GM18517 (cell line): ENCODE measurements around the gene CLOCK.

ENCODE experiments used
- ATAC-seq: cut with Tn5 transposase; IDR thresholded peaks from one replicate; pipeline ENCODE4 v1.9.1; 2021; ENCODE audit warnings: mild to moderate bottlenecking, moderate library complexity; ENCODE audit not compliant: unreplicated experiment

Gene CLOCK

DNA sequence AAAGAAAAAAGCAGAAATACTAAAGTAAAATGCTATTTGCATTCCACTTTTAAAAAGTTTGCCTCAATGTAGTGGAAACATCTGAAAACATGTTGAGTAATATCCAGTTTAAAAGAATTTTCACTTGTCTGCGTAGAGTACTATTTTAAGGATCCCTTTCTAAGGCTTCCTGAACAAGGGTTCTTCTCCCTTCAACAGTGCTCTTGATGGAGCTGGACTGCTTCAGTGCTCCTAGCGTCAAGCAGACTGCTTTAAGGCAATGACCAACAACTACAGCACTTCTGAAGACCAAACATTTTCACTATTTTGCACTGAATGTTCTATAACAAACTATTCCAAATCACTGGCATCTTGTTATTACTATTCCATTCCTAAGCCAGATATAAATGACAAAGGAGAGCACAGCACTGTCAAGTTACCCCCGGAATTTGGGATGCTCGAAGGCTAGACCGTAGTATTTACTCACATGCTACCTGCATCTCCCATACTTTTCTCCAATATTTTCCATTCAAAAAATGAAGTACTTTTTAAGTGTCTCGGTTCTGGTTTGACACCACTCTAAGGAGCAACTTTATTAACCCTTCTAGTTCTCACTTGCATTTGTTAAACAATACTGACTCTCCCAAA is 114.9 kb downstream of the CLOCK start:
- no peak for ATAC-seq

DNA sequence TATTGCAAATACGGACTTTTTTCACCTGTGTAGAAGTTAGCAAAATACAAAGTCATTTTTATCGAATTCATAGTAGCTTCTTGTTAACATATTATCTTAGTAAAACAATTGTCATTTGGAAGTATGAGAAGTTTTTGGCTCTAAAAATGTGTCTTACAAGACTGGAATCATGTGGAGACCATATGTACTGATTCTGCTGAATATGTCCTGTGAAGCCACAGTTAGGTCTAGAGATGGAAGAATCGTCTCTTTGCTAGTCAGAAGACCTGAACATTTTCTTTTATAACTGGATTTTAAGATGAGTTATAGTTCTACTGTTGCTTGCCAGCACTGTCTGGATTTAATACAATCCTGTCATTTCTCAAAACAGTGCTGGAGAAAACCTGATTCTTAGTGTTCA is 121.9 kb downstream of the CLOCK start:
- no peak for ATAC-seq

DNA sequence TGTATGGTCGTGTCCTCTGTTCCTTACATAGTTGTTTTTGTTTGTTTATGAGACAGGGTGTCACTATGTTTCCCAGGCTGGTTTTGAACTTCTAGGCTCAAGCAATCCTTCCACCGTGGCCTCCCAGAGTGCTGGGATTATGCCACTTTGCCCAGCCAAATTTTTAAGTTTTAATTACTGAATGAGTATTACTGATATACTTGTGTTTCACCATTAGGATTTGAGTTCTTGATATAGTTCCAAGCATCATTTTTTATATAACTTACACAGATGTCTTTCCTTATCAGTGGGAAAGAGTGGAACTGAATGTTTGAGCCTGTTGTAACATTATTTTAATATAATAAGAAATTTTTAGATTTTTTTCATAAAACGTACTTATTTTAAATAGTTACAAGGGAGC is 130.5 kb downstream of the CLOCK start:
- no peak for ATAC-seq

DNA sequence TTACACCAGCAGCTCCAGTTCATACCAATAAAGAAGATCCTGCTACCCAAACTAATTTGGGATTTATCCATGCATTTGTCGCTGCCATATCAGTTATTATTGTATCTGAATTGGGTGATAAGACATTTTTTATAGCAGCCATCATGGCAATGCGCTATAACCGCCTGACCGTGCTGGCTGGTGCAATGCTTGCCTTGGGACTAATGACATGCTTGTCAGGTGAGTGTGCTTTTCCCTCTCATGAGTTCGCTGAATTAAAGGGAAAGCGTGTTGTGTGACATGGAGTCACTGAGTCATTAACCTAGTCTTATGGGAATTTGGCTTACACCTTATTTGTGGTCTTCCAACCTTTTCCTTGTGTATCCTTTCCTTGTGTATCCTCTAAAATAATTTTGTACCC is 135.1 kb downstream of the CLOCK start:
- no peak for ATAC-seq

DNA sequence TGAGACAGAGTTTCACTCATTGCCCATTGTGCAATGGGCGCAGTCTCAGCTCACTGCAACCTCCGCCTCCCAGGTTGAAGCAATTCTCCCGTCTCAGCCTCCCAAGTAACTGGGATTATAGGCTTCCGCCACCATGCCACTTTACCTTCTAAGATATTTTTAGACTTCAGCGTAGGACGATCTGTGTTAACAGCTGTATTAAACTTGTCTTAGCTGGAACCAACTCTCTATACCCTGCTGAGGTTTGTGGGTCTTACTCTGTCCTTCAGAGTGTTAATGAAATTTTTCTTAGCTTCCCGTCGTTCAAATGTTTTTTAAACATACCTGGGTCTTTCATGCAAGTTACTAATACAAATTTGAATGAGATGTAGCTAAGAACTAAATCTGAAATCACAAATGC is 136.3 kb downstream of the CLOCK start:
- no peak for ATAC-seq

DNA sequence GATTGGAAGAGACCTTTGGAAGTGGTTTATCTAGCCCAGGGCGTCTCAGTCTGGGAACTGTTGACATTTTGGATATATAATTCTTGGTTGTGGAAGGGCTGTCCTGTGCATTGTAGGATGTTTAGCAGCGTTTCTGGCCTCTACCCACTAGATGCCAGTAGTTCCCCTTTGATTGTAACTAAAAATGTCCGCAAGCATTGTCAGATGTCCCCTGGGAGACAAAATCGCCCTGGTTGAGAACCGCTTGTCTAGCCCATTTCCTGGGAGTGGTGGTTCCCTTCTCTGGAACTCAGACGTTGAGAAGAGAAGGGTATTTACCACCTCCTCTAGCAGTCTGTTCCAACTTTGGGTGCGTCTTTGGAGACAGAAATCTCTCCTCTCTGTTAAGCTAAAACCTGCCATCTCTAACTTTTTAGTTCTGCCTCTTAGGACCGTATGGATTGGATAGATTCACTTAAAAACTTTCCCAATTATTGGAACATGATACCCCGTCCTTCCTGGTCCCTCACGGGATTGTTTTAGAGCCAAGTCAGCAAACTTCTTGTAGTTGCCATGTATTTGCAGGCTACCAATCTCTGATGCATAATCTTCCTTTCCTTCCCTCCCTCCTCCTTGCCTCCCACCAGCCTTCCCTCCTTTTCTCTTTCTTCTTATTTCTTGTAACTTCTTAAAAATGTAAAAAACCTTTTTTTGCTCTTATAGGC is 137.1 kb downstream of the CLOCK start:
- ATAC-seq, result peak; percentile 75

DNA sequence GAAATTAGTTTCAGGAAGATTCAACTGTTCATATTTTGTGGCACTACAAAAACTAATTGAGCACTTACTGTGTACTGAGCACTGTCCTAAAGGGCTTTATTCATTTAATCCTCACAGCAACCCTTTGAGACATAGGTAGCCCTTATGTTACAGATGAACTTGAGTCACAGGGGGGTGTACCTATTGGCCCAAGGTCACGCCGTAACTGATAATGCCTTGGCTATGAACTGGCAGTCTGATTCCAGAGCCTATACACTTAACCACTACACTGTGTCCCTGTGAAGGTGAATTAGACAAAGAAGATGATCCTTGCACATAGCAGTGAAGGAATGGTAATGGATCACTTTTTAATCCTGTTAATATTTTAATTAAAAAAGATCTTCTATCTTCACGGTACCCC is 138.9 kb downstream of the CLOCK start:
- ATAC-seq, result no peak

DNA sequence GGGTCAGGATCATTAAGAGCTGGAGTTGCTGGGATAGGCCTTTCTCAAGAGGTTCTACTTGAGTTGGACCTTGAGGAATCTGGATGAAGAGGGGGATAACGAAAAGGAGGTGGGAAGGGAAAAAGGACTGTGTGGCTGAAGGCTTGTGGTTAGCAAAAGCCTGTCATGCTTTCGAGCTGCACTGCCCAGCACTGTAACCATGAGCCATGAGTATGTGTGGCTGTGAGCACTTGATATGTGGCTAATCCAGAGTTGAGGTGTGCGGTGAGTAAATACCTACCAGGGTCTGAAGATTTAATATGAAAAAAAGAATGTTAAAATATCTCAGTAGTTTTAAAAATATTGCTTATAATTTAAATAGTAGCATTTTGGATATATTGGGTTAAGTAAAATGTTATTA is 139.6 kb downstream of the CLOCK start:
- no peak for ATAC-seq

DNA sequence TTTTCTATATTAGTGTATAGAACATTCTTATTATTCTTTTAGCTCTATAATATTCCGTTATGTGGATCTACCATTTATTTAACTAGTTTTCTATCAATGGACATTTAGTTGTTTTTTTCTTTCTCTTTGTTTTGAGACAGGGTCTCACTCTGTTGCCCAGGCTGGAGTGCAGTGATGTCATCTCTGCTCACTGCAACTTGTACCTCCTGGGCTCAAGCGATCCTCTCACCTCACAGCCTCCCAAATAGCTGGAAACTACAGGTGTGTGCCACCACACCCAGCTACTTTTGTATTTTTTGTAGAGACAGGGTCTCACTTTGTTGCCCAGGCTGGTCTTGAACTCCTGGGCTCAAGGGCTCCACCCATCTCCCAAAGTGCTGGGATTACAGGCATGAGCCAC is 140.2 kb downstream of the CLOCK start:
- ATAC-seq, result no peak

DNA sequence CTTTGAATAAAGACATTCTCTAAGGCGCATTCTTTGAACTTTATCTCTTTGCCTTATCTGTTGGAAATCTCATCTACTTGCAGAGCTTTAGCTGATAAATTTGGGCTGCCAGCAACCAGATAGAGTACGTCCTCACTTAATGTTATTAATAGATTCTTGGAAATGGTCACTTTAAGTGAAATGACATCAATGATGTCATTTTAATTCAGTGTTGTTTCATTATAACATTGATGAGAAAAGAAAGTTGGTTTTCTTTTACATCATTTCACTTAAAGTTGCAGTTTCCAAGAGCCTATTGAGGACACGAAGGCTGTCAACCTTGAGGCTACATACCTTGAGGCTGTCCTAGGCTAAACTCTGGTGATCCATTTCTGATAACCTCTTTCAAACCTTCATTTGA is 141.6 kb downstream of the CLOCK start:
- no peak for ATAC-seq

DNA sequence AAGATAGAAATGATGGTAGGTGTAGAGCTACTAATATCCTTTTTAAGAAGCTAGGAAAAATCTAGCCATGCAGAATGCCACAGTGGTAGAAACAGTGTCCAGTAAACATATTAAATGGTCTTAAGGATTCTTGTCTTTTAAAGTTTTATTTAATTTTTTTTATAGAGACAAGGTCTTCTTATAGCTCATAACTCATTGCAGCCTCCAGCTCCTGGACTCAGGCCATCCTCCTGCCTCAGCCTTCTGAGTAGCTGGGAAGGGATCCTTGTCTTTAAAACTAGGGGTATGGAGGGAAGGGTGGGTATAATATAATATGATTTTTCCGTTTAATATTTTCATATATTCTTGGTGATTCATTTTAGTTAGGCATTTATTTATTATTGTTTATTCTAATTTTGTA is 147.1 kb downstream of the CLOCK start:
- no peak for ATAC-seq

DNA sequence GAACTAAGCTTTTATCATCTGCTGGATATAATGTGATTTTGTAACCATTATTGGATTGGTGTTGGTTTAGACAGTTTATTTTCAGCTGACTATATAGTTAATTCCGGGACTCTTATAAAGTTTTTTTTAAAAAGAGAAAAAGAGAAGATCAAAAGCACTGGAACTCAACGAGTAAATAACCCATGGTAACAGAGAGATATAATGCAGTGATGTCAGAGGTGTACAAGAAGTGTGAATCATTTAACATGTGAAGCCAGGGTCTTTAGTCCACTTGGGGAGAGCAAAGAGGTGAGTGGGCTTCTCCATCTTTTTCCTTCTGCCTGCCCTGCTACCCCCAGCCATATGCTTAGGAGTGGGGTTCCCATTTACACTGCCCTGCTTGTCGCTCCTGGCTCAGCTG is 147.7 kb downstream of the CLOCK start:
- no peak for ATAC-seq

DNA sequence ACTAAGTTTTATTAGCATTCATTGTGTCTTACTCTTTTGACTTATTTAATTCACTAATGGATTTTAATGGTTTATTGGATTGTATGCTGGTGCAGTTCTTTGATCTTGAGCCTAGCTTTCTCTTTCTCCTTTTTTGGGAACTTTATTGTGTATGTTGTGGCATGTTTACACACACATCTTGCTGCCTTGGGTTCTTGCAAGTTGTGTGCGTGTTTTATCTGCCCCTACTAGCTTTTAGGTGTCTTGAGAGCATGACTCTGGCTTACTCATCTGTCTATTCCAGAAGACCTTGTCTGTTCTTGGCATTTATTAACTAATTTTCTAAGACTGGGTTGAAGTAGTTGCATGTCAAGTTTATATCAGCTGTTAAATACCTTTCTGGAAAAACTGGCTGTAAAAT is 148.2 kb downstream of the CLOCK start:
- ATAC-seq, result no peak

DNA sequence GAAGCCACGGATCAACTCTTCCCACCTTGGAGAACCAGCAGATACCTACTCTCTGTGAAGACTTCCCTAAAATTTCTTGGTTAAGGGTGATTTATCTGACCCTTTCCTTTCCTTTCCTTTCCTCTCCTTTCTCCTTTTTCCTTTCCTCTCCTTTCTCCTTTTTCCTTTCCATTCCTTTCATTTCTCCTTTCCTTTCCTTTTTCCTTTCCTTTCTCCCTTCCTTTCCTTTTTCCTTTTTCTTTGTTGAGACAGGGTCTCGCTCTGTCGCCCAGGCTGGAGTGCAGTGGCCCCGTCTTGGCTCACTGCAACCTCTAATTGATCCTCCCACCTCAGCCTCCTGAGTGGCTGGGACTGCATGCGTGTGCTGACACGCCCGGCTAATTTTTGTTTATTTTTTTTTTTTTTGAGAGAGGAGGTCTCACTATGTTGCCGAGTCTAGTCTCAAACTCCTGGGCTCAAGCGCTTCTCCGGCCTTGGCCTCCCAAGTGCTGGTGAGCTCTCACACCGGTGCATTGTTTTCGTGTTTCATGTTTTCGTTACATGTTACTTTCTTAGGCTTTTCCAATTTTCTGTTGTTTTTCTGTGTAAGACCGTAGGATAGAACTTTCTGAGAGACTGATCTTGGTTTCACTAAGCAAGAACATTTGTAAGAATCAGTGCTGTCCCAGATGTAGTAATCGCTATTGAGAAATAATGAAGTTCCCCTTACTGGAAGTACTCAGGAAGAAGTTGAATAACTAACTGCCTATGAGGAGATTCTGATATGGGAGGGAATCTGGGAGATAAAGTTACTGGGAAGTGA is 149.0 kb downstream of the CLOCK start:
- ATAC-seq, result no peak

DNA sequence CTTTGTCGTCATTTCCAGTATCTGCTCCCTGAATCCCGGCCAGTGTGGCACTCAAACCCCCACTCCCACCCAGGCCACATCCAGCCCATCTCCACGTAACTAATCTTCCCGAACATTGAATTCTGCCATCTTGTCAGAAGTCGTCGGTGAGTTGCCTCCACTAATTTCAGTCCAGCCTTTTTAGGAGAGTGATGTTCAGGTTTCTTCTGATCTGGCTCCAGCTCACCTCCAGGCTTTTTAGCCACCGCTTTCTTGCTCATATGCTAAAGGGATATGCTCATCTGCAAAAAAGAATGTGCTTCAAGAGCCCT is 149.6 kb downstream of the CLOCK start:
- no peak for ATAC-seq

DNA sequence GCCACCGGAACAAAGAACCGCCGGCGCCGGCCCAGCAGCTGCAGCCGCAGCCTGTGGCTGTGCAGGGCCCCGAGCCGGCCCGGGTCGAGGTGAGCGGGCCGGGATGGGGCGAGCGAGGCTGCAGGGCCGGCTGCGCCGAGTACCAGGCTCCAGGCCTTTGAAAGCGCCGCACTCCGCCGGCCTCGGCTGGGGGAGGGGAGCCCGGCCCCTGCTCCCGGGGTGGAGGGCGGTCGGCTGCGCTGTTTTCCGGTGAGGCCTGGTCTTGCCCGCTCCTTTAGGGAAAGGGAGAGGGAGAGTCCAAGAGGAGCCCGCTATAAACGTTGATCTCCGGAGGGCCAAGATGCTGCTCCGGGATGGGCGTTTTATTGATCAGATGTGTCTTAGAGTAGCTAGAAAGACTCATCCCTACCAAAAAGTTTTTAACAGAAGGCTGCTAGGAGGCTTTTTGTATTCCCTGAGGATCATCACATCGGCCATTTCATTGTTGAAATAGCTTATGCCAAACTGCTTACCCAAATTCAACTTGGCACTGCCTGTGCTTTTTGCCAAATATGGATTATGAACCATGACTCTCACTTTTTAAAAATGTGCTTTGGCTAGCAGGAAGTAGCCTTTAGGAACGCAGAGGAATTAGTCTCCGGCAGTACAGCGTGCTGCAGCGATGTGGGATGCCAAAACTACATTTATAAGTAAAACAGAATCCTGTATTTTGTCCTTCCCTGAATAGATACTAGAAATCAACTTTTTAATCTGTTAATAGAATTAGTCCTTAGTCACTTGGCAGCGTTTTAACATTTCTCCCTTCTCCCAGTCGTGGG is 150.2 kb downstream of the CLOCK start:
- peak; percentile 21 for ATAC-seq

DNA sequence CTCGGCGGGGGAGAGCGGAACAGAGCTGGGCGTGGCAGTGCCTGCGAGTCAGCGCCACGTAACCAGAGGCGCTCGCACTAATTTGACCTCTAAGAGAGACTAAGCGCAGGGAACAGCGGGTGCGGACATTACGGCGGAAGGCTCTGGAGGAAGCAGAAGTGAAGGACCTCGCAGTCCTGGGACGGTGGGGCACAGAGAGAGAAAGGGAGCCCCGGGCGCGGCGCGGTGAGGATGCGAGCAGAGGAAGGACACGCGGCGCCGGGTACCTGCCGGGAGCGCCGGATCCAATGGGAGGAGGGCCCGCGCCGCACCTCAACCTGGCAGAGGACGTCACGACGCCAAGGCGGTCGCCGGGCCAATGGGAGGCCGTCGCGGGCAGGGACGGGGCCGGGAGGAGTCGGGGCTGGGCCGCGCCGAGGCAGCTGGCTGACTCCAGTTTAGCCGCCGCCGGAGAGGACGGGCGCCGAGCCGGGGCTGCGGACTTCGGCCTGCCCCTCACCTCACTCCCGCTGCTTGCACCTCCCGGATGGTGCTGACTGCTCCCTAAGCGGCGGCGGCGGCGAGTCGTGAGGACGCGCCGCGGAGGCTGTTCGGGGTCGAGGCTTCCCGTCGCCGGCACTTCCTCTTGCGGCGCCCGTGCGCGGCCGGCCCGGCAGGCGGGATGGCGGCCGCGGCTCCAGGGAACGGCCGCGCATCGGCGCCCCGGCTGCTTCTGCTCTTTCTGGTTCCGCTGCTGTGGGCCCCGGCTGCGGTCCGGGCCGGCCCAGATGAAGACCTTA is 151.0 kb downstream of the CLOCK start, which contains the start of gene TMEM165:
Gene TMEM165 (plus strand): TSS at position 429 of the 779 bp plus-strand sequence. CDS start 233 bp downstream, at position 662.
- peak; percentile 86 for ATAC-seq

DNA sequence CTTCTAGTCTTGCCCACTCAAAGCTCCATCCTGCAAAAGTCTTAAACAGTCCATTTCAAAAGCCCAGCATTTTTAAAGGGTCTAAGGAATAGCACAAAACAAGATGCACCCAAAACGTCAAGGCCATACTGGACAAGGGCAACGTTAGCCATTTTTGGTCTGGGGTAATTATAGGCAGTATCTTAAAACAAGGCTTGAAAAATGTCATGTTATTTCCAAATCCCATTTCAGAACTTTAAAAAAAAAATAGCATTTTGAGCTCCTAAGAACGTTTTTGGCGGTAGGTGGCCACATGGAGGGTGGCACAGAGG is 151.5 kb downstream of the CLOCK start:
- peak; percentile 4 for ATAC-seq

DNA sequence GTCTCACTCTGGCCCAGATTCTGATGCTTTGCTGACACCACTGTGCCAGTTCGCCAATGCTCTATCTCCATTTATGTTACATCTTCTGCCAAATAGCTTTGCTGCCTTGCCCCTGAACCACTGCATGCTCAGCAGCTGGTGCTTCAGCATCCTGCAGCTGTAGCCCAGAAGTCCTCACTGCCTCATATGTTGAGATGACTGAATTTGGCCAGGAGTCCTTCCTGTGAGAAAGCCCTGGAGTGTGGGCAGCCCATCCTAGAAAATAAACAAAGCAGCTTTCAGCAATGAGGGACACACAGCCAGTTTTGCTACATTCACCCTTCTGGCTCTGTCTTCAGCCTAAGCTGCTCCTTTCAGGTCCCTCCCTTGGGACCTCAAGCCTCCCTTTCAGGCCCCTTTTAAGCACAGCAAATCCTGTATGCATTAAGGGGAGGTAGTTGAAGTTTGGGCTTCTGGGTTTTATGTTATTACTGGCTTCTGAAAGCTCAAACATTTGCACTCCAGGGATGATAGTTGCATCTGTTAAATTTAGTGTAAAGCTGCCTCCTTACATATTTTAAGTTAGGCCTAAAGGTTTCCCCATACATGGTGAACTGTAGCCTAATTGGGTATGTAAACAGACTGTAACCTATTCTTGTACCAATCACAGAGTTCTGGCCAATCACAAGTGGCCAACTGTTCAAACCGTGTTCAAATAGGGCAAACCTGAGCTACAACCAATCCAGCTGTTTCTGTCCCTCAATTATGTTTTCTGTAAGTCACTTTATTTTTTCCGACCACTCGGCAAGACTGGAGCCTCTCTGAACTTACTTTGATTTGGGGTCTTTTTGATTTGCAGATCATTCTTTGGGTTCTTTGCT is 153.0 kb downstream of the CLOCK start:
- no peak for ATAC-seq

DNA sequence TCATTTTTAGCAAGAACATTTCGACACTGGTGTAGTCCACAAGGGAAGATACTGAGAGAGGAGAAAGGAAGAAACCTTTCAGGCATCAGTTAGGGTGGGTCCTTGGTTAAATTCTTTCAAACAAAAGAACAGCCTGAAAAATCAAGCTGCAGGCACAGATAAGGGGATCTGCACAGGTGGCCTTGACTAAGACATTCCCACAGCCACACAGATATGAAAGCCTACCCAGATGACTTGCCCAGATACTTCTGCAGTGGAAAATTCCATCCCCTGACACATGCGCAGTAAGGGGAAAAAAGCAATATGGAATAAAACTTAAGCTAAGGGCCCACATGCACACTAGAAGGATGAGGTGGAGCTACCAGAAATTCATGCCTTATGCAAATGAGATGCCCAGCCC is 159.9 kb downstream of the CLOCK start:
- no peak for ATAC-seq
